C4-2B (cell line): ENCODE measurements around the gene SF3B3.

ENCODE experiments used
- CTCF ChIP-seq: fragments of 450-650 bp; conservative IDR thresholded peaks from 2 replicates; pipeline ENCODE4 v1.5.1; 2017; ENCODE audit warnings: mild to moderate bottlenecking
- ZFX ChIP-seq: fragments of 450-650 bp; IDR thresholded peaks from 2 replicates; pipeline ENCODE4 v1.6.1; 2017

- TF ChIP-seq CTCF, result no peak
- TF ChIP-seq ZFX, result no peak
These were observed 1.2 kb upstream of the SF3B3 start for GRCh38 chr16:70522216-70523075.
